Stomach (tissue), 9 donors: ENCODE measurements around the gene GP2. TPM values are rescaled to one million over a fixed set of nuclear protein-coding genes. Genes with fewer than 3 reads are reported as not detected.

ENCODE experiments used
- DNase-seq, 2 donors: peaks; one replicate each; pipeline versions ENCODE4 v3.0.0 to v3.0.0-alpha.2; 2013 to 2019
- H3K27ac ChIP-seq, 5 donors: fragments of 200-600 bp in 4 of 5; sonication (generic) in 4 of 5; one replicate each; pipeline ENCODE4 v1.5.1; 2013 to 2019; ENCODE audit warnings: mild to moderate bottlenecking in 1 of 5, moderate library complexity in 1 of 5
- H3K27me3 ChIP-seq, 3 donors: fragments of 200-600 bp; sonication (generic); one replicate each; pipeline ENCODE4 v1.5.1; 2017 to 2019; ENCODE audit warnings: mixed run types in 1 of 3
- H3K36me3 ChIP-seq, 4 donors: fragments of 200-600 bp; sonication (generic); 1 replicate in 3 of 4; 2 replicates in 1 of 4; pipeline ENCODE4 v1.5.1; 2016 to 2019
- H3K4me1 ChIP-seq, 4 donors: fragments of 200-600 bp; sonication (generic); one replicate each; pipeline ENCODE4 v1.5.1; 2016 to 2019
- H3K4me3 ChIP-seq, 4 donors: fragments of 200-600 bp; sonication (generic) in 3 of 4; one replicate each; pipeline ENCODE4 v1.5.1; 2016 to 2019; ENCODE audit warnings: mild to moderate bottlenecking in 1 of 4
- H3K9me3 ChIP-seq, 4 donors: fragments of 200-600 bp; sonication (generic); one replicate each; pipeline ENCODE4 v1.5.1; 2016 to 2019
- EP300 ChIP-seq: sonication (generic); formaldehyde crosslinking; IDR thresholded peaks from one replicate; pipeline ENCODE4 v1.6.1; 2017; ENCODE audit warnings: antibody characterized with exemption
- POLR2A ChIP-seq, 4 donors: fragments of 450-650 bp; IDR thresholded peaks; one replicate each; pipeline ENCODE4 v1.6.1; 2016; ENCODE audit warnings: antibody characterized with exemption in 4 of 4, control low read depth in 2 of 4, mild to moderate bottlenecking in 1 of 4, moderate library complexity in 1 of 4
- POLR2AphosphoS5 ChIP-seq, 3 donors: sonication (generic); formaldehyde crosslinking; IDR thresholded peaks; one replicate each; pipeline ENCODE4 v1.6.1; 2016; ENCODE audit warnings: antibody characterized with exemption in 3 of 3
- WGBS, 5 donors: extraction: QIAGEN DNeasy Blood & Tissue Kit in 3 of 5; methylation state at CpG; one replicate each; pipeline versions ENCODE4 v1.1.5 to v1.1.7; 2013 to 2018; 5-methylcytosine and 5-hydroxymethylcytosine counted together
- intact Hi-C: fragments of 100-400 bp; cut with DNase I; formaldehyde crosslinking; loops from one replicate; pipeline ENCODE4 v1.15.1; 2023; ENCODE audit warnings: low total_unique reads
- polyA plus RNA-seq, 3 donors: library from polyadenylated mRNA; stranded (reverse); fragments of 200-250 nt; gene quantifications; one replicate each; pipeline ENCODE4 v1.2.3, GENCODE V29; 2013
- total RNA-seq, 5 donors: library from RNA; depleted of rRNA; stranded (reverse); fragments of >200 nt; gene quantifications; one replicate each; pipeline versions ENCODE4 v1.1.0 to v1.2.3, GENCODE V29; 2014 to 2016
- TF ChIP-seq, protein P1 (sequence below), 7 experiments: fragments of 450-650 bp in 4 of 7; fragments of 200-600 bp in 3 of 7; sonication (generic) in 3 of 7; IDR thresholded peaks; one replicate each; pipeline ENCODE4 v1.5.1; 2016 to 2019; ENCODE audit warnings: antibody characterized with exemption in 7 of 7, control low read depth in 2 of 7, mild to moderate bottlenecking in 1 of 7
- donor health status: healthy with polysubstance abuse.
- donor health status: Bipolar disorder and iron deficiency.
- donor health status: healthy.

GP2 gene
- total and polyA plus RNA-seq, 8 donors: 0.55 to 53.3 (median 14.4) TPM

DNA sequence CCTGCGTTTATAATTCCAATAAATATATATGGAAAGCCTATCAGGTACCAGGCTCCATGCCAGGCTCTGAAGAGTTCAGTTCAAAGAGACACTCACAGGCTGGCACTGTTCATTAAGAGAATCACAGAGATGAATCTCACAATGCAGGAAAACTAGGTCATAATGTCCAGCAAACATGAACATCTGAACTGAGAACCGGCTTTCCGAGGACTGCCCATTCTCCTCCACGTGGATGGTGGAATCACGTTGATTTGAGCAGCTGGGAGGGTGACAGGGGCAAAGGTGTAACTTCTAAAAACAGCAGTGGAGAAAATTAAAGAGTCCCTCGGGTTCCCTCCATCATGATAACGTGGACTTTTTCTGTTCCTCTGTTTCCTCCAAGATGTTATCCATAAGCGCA is 10.2 kb downstream of the GP2 start:
- H3K27me3 ChIP-seq: no peaks in the 10 kb centered on the region
- 55 to 68% (median 66%) methylated on average over 8 of the region's 8 CpGs for WGBS, 5 donors
- TF ChIP-seq POLR2A (IDR thresholded peaks at IDR 0.05) (no peak), EP300 (no peak), POLR2AphosphoS5 (IDR thresholded peaks at IDR 0.05) (no peak)
- TF ChIP-seq, protein P1, sequence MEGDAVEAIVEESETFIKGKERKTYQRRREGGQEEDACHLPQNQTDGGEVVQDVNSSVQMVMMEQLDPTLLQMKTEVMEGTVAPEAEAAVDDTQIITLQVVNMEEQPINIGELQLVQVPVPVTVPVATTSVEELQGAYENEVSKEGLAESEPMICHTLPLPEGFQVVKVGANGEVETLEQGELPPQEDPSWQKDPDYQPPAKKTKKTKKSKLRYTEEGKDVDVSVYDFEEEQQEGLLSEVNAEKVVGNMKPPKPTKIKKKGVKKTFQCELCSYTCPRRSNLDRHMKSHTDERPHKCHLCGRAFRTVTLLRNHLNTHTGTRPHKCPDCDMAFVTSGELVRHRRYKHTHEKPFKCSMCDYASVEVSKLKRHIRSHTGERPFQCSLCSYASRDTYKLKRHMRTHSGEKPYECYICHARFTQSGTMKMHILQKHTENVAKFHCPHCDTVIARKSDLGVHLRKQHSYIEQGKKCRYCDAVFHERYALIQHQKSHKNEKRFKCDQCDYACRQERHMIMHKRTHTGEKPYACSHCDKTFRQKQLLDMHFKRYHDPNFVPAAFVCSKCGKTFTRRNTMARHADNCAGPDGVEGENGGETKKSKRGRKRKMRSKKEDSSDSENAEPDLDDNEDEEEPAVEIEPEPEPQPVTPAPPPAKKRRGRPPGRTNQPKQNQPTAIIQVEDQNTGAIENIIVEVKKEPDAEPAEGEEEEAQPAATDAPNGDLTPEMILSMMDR (IDR thresholded peaks at IDR 0.05): no peak
- no peak for DNase-seq
- H3K4me1 ChIP-seq: no peaks in the 10 kb centered on the region
- no peak overlapping the region for H3K27ac ChIP-seq
- H3K4me3 ChIP-seq: no peak overlapping the region
- no peaks in the 10 kb centered on the region for H3K9me3 ChIP-seq
- H3K36me3 ChIP-seq: no peaks in the 10 kb centered on the region
- intact Hi-C loops: no loop called here

DNA sequence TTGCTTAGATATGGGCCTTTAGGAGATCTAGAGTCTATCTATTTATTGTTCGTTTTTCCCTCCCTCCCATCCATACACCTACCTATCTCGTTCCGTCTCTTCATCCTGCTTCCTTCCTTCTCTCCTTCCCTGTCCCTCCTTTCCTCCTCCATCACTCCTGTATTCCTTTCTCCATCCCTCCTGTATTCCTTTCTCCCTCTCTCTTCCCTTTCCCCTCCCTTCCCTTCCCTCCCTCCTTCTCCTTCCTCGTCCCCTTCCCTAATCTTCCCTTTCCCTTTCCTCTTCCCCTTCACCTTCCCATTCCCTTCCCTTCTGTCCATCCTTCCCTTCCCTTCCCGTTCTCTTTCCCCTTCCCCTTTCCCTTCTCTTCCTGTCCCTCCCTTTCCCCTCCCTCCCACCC is 10.6 kb downstream of the GP2 start:
- TF ChIP-seq POLR2AphosphoS5 (IDR thresholded peaks at IDR 0.05) (no peak), POLR2A (IDR thresholded peaks at IDR 0.05) (no peak), EP300 (no peak)
- TF ChIP-seq, protein P1 (IDR thresholded peaks at IDR 0.05): no peak
- intact Hi-C loops: no loop called here
- no peak overlapping the region for H3K4me3 ChIP-seq
- WGBS, 5 donors: 69 to 74% (median 72%) methylated on average over 5 of the region's 5 CpGs
- DNase-seq: no peak
- no peaks in the 10 kb centered on the region for H3K36me3 ChIP-seq
- no peaks in the 10 kb centered on the region for H3K27me3 ChIP-seq
- H3K9me3 ChIP-seq: no peaks in the 10 kb centered on the region
- H3K4me1 ChIP-seq: no peaks in the 10 kb centered on the region
- no peak overlapping the region for H3K27ac ChIP-seq

DNA sequence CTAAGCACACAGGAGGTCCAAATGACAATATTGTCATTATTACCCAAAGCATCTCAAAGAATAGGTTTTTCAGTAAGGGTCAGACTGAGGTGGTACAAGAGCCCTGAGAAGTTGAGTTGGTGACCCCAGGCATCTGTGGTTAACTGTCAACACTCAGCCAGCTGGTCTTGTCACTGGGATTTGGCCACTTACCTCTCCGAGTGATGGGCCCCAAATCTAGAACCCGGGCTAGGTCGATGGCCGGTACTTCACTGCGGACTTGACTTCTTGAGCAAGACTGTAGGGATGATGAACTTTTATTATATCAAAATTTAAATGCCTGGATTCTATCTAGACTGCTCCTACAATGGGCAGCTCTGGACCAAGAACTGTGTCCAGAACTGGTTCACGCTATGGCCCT is 11.5 kb downstream of the GP2 start:
- Histone ChIP-seq H3K27ac (no peak overlapping the region), H3K9me3 (no peaks in the 10 kb centered on the region), H3K36me3 (no peaks in the 10 kb centered on the region), H3K4me1 (no peaks in the 10 kb centered on the region), H3K4me3 (no peak overlapping the region), H3K27me3 (no peaks in the 10 kb centered on the region)
- TF ChIP-seq, protein P1 (IDR thresholded peaks at IDR 0.05): no peak
- TF ChIP-seq POLR2AphosphoS5 (IDR thresholded peaks at IDR 0.05) (no peak), EP300 (no peak), POLR2A (IDR thresholded peaks at IDR 0.05) (no peak)
- no peak for DNase-seq
- intact Hi-C loops: no loop called here
- WGBS, 5 donors: 91 to 97% (median 93%) methylated on average over 6 of the region's 6 CpGs

DNA sequence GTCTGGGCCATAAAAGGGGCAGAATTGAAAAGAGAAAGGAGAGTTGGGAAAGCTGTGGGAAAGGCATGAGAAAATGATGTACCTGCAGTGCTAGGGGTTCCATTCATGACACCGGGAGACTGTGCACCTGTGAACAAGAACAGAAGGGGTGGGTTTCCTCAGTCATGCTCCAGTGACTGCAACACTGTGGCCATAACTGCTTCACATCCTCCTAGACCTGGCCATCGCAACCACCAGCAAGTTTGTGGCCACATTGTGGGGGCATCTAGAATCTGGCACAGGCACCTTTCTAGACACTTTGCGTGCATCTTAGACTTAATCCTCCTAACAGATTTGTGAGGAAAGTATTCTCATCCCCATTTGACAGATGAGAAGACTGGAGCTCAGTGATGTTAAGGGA is 12.7 kb downstream of the GP2 start:
- TF ChIP-seq EP300 (no peak), POLR2AphosphoS5 (IDR thresholded peaks at IDR 0.05) (no peak), POLR2A (IDR thresholded peaks at IDR 0.05) (no peak)
- TF ChIP-seq, protein P1 (IDR thresholded peaks at IDR 0.05): no peak
- Histone ChIP-seq H3K4me3 (no peak overlapping the region), H3K4me1 (no peaks in the 10 kb centered on the region), H3K27ac (no peak overlapping the region), H3K36me3 (no peaks in the 10 kb centered on the region), H3K27me3 (no peaks in the 10 kb centered on the region), H3K9me3 (no peaks in the 10 kb centered on the region)
- no peak for DNase-seq
- WGBS, 5 donors: 90 to 92% (median 91%) methylated on average over 3 of the region's 3 CpGs
- intact Hi-C loops: no loop called here
